ENCODE results near the gene SMAD6. TPM values are rescaled to one million over a fixed set of nuclear protein-coding genes. Genes with fewer than 3 reads are reported as not detected.
A peak's percentile ranks its signal among the peaks of the same experiment; 100 is the strongest.

SMAD6 gene
- total RNA-seq, 1 experiment from 2014 or later = 6.6 TPM

GRCh38 chr15:66819084-66819483, 117.0 kb downstream of the SMAD6 start:
- ChIA-PET CTCF (no interaction called here), POLR2A (no interaction called here), RAD21 (ENCODE audit: low non-redundant PET in 1 of 2, low total read pairs in 2 of 2, uncharacterized antibody in 2 of 2, unreplicated experiment in 2 of 2) (no interaction called here)
- no peak overlapping the region for H2AFZ ChIP-seq (ENCODE audit: low read depth, low read length, poor library complexity, severe bottlenecking)
- ATAC-seq = peak; percentile 57
- H3K4me1 ChIP-seq (ENCODE audit: control insufficient read depth in 1 of 2, insufficient read depth in 2 of 2, low read length in 2 of 2) = peaks cover 3 to 12% of the 10 kb centered on the region in 2 experiments; a peak in 2 of 4 replicates
- H3K9ac ChIP-seq (ENCODE audit: low read length) = no peak overlapping the region
- intact Hi-C loops (cut with micrococcal nuclease) = no loop called here
- no peaks in the 10 kb centered on the region for H3K36me3 ChIP-seq (ENCODE audit: control insufficient read depth in 1 of 2, insufficient read depth in 2 of 2, low read length in 2 of 2)
- H3K4me3 ChIP-seq (replicated peaks in 1 of 2; ENCODE audit: low read depth in 1 of 2, low read length in 2 of 2) = no peak overlapping the region
- no peaks in the 10 kb centered on the region for H3K9me3 ChIP-seq (ENCODE audit: control insufficient read depth in 1 of 2, insufficient read depth in 1 of 2, low read depth in 1 of 2, low read length in 2 of 2)
- no peaks in the 10 kb centered on the region for H3K27me3 ChIP-seq (ENCODE audit: insufficient read depth, low read length)
- no peak overlapping the region for H3K27ac ChIP-seq (ENCODE audit: low read depth, low read length)
- H3K9me2 ChIP-seq (ENCODE audit: insufficient read depth) = no peaks in the 10 kb centered on the region
- no peaks in the 10 kb centered on the region for H4K20me1 ChIP-seq (ENCODE audit: insufficient read depth)
- no peak overlapping the region for H3K4me2 ChIP-seq (ENCODE audit: low read length)
- DNase-seq (ENCODE audit: low read depth, low spot score) = no peak
- no peaks in the 10 kb centered on the region for H3K79me2 ChIP-seq (ENCODE audit: insufficient read depth, low read length)
- TF ChIP-seq ELF1 (IDR thresholded peaks at IDR 0.05; ENCODE audit: borderline replicate concordance, low read depth) = no peak
- no peak for TF ChIP-seq SRF (IDR thresholded peaks at IDR 0.05; ENCODE audit: low read depth)
- no peak for TF ChIP-seq YY1 (IDR thresholded peaks at IDR 0.05; ENCODE audit: extremely low read depth, insufficient replicate concordance, low read depth, low read length)
- TF ChIP-seq POLR2AphosphoS5 (IDR thresholded peaks at IDR 0.05; ENCODE audit: low read depth, low read length) = no peak
- no peak for TF ChIP-seq SIN3A (IDR thresholded peaks at IDR 0.05; ENCODE audit: low read depth)
- TF ChIP-seq FOSL1 (IDR thresholded peaks at IDR 0.05; ENCODE audit: low read depth) = no peak
- TF ChIP-seq RAD21 (IDR thresholded peaks at IDR 0.05; ENCODE audit: low read depth) = no peak
- no peak for TF ChIP-seq ZFX (IDR thresholded peaks at IDR 0.05)
- no peak for TF ChIP-seq ZNF274 (IDR thresholded peaks at IDR 0.05; ENCODE audit: low read depth, low read length)
- TF ChIP-seq, protein P1, sequence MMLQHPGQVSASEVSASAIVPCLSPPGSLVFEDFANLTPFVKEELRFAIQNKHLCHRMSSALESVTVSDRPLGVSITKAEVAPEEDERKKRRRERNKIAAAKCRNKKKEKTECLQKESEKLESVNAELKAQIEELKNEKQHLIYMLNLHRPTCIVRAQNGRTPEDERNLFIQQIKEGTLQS (IDR thresholded peaks at IDR 0.05) = no peak
- TF ChIP-seq TCF7L2 (IDR thresholded peaks at IDR 0.05; ENCODE audit: borderline replicate concordance, extremely low read depth, insufficient read depth, insufficient read length) = no peak
- BruUV-seq (replicated peaks) = no TSS peak

Measured in HCT116 (cell line).